SK-N-SH (cell line): Measurements from ENCODE around the gene MMS22L. TPM values are rescaled to one million over a fixed set of nuclear protein-coding genes. Genes with fewer than 3 reads are reported as not detected.

ENCODE experiments used
- CTCF ChIA-PET: fragments of 300-600, 350-600 bp; formaldehyde crosslinking; extraction: SDS; loops from one replicate; lab custom pipeline; 2021; lab: Yijun Ruan, JAX
- POLR2A ChIA-PET: fragments of 350-600 bp; sonication (Branson Sonifier 250); formaldehyde crosslinking; extraction: SDS; loops from one replicate; lab custom pipeline; 2020; ENCODE audit warnings: antibody characterized with exemption, inconsistent platforms; lab: Yijun Ruan, JAX
- DNase-seq: peaks from one replicate; pipeline ENCODE4 v3.0.0; 2012
- H2AFZ ChIP-seq: fragments of 200-600 bp; sonication (generic); 2 replicates; pipeline ENCODE4 v1.8.1; 2016; ENCODE audit warnings: antibody characterized with exemption, mild to moderate bottlenecking, low read depth
- H3F3A ChIP-seq: fragments of 200-600 bp; sonication (generic); replicated peaks from 2 replicates; pipeline ENCODE3; 2016; ENCODE audit warnings: antibody characterized with exemption, mild to moderate bottlenecking; ENCODE audit not compliant: insufficient read depth
- H3K27ac ChIP-seq, 2 experiments: fragments of 200-500 bp in 1 of 2; fragments of 200-600 bp in 1 of 2; sonication (Bioruptor generic) in 1 of 2; sonication (generic), shearing (Covaris generic) in 1 of 2; 2 replicates each; pipeline versions ENCODE4 v1.5.1 to v1.6.1; 2014 to 2016; ENCODE audit warnings: low read depth in 2 of 2, inconsistent platforms in 1 of 2, low read length in 1 of 2, mild to moderate bottlenecking in 1 of 2, mixed read lengths in 1 of 2
- H3K27me3 ChIP-seq: fragments of 200-600 bp; sonication (generic), shearing (Covaris generic); 2 replicates; pipeline ENCODE4 v1.6.1; 2016; ENCODE audit warnings: mixed run types; ENCODE audit not compliant: insufficient read depth
- H3K36me3 ChIP-seq, 2 experiments: fragments of 200-500 bp in 1 of 2; fragments of 200-600 bp in 1 of 2; sonication (Bioruptor generic) in 1 of 2; sonication (generic) in 1 of 2; replicated peaks in 1 of 2; 2 replicates each; pipeline versions ENCODE3 to v1.5.1; 2014 to 2016; ENCODE audit warnings: low read length in 1 of 2, mild to moderate bottlenecking in 1 of 2; ENCODE audit not compliant: insufficient read depth in 2 of 2, control insufficient read depth in 1 of 2
- H3K4me1 ChIP-seq, 2 experiments: fragments of 200-500 bp in 1 of 2; fragments of 200-600 bp in 1 of 2; sonication (Bioruptor generic) in 1 of 2; sonication (generic), shearing (Covaris generic) in 1 of 2; 2 replicates each; pipeline versions ENCODE4 v1.5.1 to v1.6.1; 2014 to 2016; ENCODE audit warnings: low read depth in 1 of 2, low read length in 1 of 2, mixed run types in 1 of 2; ENCODE audit not compliant: insufficient read depth in 2 of 2, control insufficient read depth in 1 of 2
- H3K4me2 ChIP-seq: fragments of 200-600 bp; sonication (generic), shearing (Covaris generic); 2 replicates; pipeline ENCODE4 v1.6.1; 2017; ENCODE audit warnings: mixed run types
- H3K4me3 ChIP-seq, 2 experiments: fragments of 200-500 bp in 1 of 2; fragments of 200-600 bp in 1 of 2; sonication (Bioruptor generic) in 1 of 2; sonication (generic), shearing (Covaris generic) in 1 of 2; 2 replicates each; pipeline versions ENCODE4 v1.5.1 to v1.8.1; 2014 to 2016; ENCODE audit warnings: low read depth in 2 of 2, inconsistent platforms in 1 of 2, low read length in 1 of 2, mild to moderate bottlenecking in 1 of 2, mixed read lengths in 1 of 2, moderate library complexity in 1 of 2
- H3K79me2 ChIP-seq: fragments of 200-600 bp; sonication (generic); 2 replicates; pipeline ENCODE4 v1.8.1; 2017; ENCODE audit warnings: mild to moderate bottlenecking; ENCODE audit not compliant: insufficient read depth
- H3K9ac ChIP-seq: fragments of 200-600 bp; sonication (generic); 2 replicates; pipeline ENCODE4 v1.6.1; 2017; ENCODE audit warnings: mixed run types
- H3K9me2 ChIP-seq: fragments of 200-600 bp; sonication (generic); 2 replicates; pipeline ENCODE4 v1.6.1; 2017; ENCODE audit warnings: mixed run types
- H3K9me3 ChIP-seq: fragments of 200-600 bp; sonication (generic); 2 replicates; pipeline ENCODE4 v1.6.1; 2017; ENCODE audit warnings: mixed run types, mild to moderate bottlenecking, moderate library complexity
- H4K20me1 ChIP-seq: fragments of 200-600 bp; sonication (generic); 2 replicates; pipeline ENCODE4 v1.6.1; 2017; ENCODE audit warnings: mild to moderate bottlenecking, mixed run types; ENCODE audit not compliant: insufficient read depth
- CHD2 ChIP-seq: fragments of 150-350 bp; IDR thresholded peaks from 2 replicates; pipeline ENCODE4 v1.6.1; 2018; ENCODE audit warnings: low read length; ENCODE audit not compliant: partially characterized antibody
- EP300 ChIP-seq, 2 experiments: IDR thresholded peaks; 2 replicates each; pipeline versions ENCODE4 v1.4.0 to v1.6.1; 2012; ENCODE audit warnings: borderline replicate concordance in 1 of 2, low read depth in 1 of 2, low read length in 1 of 2
- FOSL2 ChIP-seq: IDR thresholded peaks from 2 replicates; pipeline ENCODE4 v1.4.0; 2012; ENCODE audit warnings: low read depth, mild to moderate bottlenecking, moderate library complexity, borderline replicate concordance
- FOXJ3 ChIP-seq: sonication (generic); formaldehyde crosslinking; IDR thresholded peaks from 2 replicates; pipeline ENCODE4 v1.5.1; 2020; ENCODE audit warnings: mild to moderate bottlenecking, missing genetic modification reagents
- FOXM1 ChIP-seq: IDR thresholded peaks from 2 replicates; pipeline ENCODE4 v1.4.0; 2012; ENCODE audit warnings: low read depth, mild to moderate bottlenecking
- GABPA ChIP-seq: IDR thresholded peaks from 2 replicates; pipeline ENCODE4 v1.4.0; 2012; ENCODE audit warnings: low read depth, mild to moderate bottlenecking
- GATA2 ChIP-seq: sonication (generic); formaldehyde crosslinking; IDR thresholded peaks from 2 replicates; pipeline ENCODE4 v1.5.0; 2020; ENCODE audit warnings: mild to moderate bottlenecking, missing genetic modification reagents
- JUND ChIP-seq: IDR thresholded peaks from 2 replicates; pipeline ENCODE4 v1.4.0; 2012
- MEF2A ChIP-seq: IDR thresholded peaks from 2 replicates; pipeline ENCODE4 v1.4.0; 2012; ENCODE audit warnings: low read depth, borderline replicate concordance
- RAD21 ChIP-seq: IDR thresholded peaks from 2 replicates; pipeline ENCODE4 v1.6.1; 2012; ENCODE audit warnings: mild to moderate bottlenecking, low read length
- RCOR1 ChIP-seq: fragments of 150-350 bp; IDR thresholded peaks from 2 replicates; pipeline ENCODE4 v1.6.1; 2017; ENCODE audit warnings: antibody characterized with exemption, low read length
- RFX5 ChIP-seq: IDR thresholded peaks from 2 replicates; pipeline ENCODE4 v1.6.1; 2012; ENCODE audit warnings: mild to moderate bottlenecking, improper control_type of control experiment, low read length
- RXRA ChIP-seq: IDR thresholded peaks from 2 replicates; pipeline ENCODE4 v1.4.0; 2012; ENCODE audit warnings: low read depth, mild to moderate bottlenecking, borderline replicate concordance
- SMC3 ChIP-seq: IDR thresholded peaks from 2 replicates; pipeline ENCODE4 v1.6.1; 2012; ENCODE audit warnings: low read depth, low read length, improper control_type of control experiment
- TEAD4 ChIP-seq: IDR thresholded peaks from 2 replicates; pipeline ENCODE4 v1.4.0; 2012; ENCODE audit warnings: mild to moderate bottlenecking, borderline replicate concordance; ENCODE audit not compliant: insufficient read depth
- YY1 ChIP-seq: IDR thresholded peaks from 2 replicates; pipeline ENCODE4 v1.4.0; 2012; ENCODE audit warnings: low read depth, mild to moderate bottlenecking
- WGBS: methylation state at CpG from one replicate; pipeline ENCODE4 v1.1.6; 2017; ENCODE audit warnings: low lambda C conversion rate; 5-methylcytosine and 5-hydroxymethylcytosine counted together
- polyA plus RNA-seq, 3 experiments: library from polyadenylated mRNA; depleted of rRNA; stranded (reverse); fragments of >200 nt; gene quantifications; 2 replicates each; pipeline ENCODE4 v1.2.3, GENCODE V29; 2012
- TF ChIP-seq, protein P1 (sequence below): IDR thresholded peaks from 2 replicates; pipeline ENCODE4 v1.4.0; 2012; ENCODE audit warnings: low read depth, borderline replicate concordance
- TF ChIP-seq, protein P2 (sequence below): fragments of 200-600 bp; sonication (generic); IDR thresholded peaks from 2 replicates; pipeline ENCODE4 v1.6.1; 2017; ENCODE audit warnings: antibody characterized with exemption, mild to moderate bottlenecking, moderate library complexity
- TF ChIP-seq, protein P3 (sequence below): IDR thresholded peaks from 2 replicates; pipeline ENCODE4 v1.4.0; 2012; ENCODE audit warnings: low read depth

The MMS22L gene
- polyA plus RNA-seq, 1 of the 3 experiments (the other 2 are of a cell fraction), result 4.3 TPM

DNA sequence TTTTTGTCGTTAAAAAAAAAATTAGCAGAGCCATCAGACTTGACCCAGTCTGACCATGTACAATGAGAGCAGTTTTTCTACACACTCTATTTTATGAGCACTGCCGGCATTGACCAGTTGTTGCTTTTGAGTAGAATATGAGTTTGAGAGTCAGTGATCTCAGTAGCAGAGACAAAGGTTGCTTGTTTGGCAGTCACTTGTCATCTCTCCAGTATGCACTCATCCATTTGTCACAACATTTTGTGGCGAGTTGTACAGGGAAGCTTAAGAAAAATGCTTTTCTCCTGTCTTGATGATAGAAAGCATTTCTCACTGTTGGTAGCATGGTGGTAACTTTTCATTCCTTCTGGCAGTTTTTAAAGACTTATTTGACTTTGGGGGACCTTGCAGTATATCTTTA lies 159.9 kb downstream of the MMS22L start:
- ChIA-PET POLR2A (no interaction called here), CTCF (no interaction called here)
- DNase-seq, result no peak
- no peaks in the 10 kb centered on the region for H3F3A ChIP-seq
- H3K27me3 ChIP-seq, result no peaks in the 10 kb centered on the region
- no peaks in the 10 kb centered on the region for H4K20me1 ChIP-seq
- H3K9me3 ChIP-seq, result no peaks in the 10 kb centered on the region
- no peak overlapping the region for H2AFZ ChIP-seq
- H3K9me2 ChIP-seq, result no peaks in the 10 kb centered on the region
- H3K27ac ChIP-seq, result no peak overlapping the region
- H3K4me1 ChIP-seq, result peaks cover 0 to 5% of the 10 kb centered on the region in 2 experiments; a peak in 2 of 4 replicates
- TF ChIP-seq GABPA (no peak), GATA2 (CRISPR knock-in tag) (no peak), FOXJ3 (CRISPR knock-in tag) (no peak), FOXM1 (no peak), TEAD4 (no peak), SMC3 (no peak), YY1 (no peak), RXRA (no peak), RFX5 (no peak), RAD21 (no peak)
- TF ChIP-seq, protein P1, sequence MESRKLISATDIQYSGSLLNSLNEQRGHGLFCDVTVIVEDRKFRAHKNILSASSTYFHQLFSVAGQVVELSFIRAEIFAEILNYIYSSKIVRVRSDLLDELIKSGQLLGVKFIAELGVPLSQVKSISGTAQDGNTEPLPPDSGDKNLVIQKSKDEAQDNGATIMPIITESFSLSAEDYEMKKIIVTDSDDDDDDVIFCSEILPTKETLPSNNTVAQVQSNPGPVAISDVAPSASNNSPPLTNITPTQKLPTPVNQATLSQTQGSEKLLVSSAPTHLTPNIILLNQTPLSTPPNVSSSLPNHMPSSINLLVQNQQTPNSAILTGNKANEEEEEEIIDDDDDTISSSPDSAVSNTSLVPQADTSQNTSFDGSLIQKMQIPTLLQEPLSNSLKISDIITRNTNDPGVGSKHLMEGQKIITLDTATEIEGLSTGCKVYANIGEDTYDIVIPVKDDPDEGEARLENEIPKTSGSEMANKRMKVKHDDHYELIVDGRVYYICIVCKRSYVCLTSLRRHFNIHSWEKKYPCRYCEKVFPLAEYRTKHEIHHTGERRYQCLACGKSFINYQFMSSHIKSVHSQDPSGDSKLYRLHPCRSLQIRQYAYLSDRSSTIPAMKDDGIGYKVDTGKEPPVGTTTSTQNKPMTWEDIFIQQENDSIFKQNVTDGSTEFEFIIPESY, result no peak
- H3K4me2 ChIP-seq, result no peak overlapping the region
- H3K36me3 ChIP-seq, result no peaks in the 10 kb centered on the region
- 61% methylated on average over 3 of the region's 3 CpGs for whole genome bisulfite sequencing
- no peak overlapping the region for H3K4me3 ChIP-seq
- H3K79me2 ChIP-seq, result no peaks in the 10 kb centered on the region
- H3K9ac ChIP-seq, result no peak overlapping the region

DNA sequence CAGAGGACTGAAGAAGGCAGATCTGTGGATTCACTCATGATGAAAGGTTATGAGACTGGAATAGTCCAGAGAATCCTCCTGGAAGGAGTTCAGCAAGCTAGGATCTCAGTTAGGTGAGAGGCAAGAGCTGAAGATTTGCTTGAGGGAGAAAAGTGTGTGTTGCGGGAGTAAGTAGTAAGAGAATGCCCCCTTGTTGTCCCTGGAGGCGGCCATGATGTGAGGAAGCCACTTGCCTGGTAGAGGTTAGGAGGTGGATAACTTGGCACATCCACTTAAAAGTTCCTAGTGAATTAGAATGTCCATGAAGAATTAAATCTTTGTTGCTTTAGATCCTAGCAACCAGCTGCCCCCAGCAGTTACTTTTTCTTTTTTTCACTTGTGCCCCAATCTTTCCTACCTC lies 162.5 kb downstream of the MMS22L start:
- CTCF ChIA-PET, result no interaction called here
- TF ChIP-seq RCOR1 (no peak), YY1 (no peak), GABPA (no peak), CHD2 (no peak), RXRA (no peak), FOXJ3 (CRISPR knock-in tag) (no peak), FOSL2 (no peak), JUND (no peak), MEF2A (no peak), EP300 (IDR thresholded peaks at IDR 0.05; ENCODE audit: borderline replicate concordance in 1 of 2, low read depth in 1 of 2, low read length in 1 of 2) (no peak), RFX5 (no peak)
- TF ChIP-seq, protein P2, sequence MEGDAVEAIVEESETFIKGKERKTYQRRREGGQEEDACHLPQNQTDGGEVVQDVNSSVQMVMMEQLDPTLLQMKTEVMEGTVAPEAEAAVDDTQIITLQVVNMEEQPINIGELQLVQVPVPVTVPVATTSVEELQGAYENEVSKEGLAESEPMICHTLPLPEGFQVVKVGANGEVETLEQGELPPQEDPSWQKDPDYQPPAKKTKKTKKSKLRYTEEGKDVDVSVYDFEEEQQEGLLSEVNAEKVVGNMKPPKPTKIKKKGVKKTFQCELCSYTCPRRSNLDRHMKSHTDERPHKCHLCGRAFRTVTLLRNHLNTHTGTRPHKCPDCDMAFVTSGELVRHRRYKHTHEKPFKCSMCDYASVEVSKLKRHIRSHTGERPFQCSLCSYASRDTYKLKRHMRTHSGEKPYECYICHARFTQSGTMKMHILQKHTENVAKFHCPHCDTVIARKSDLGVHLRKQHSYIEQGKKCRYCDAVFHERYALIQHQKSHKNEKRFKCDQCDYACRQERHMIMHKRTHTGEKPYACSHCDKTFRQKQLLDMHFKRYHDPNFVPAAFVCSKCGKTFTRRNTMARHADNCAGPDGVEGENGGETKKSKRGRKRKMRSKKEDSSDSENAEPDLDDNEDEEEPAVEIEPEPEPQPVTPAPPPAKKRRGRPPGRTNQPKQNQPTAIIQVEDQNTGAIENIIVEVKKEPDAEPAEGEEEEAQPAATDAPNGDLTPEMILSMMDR, result no peak
- TF ChIP-seq, protein P3, sequence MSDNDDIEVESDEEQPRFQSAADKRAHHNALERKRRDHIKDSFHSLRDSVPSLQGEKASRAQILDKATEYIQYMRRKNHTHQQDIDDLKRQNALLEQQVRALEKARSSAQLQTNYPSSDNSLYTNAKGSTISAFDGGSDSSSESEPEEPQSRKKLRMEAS, result no peak
- 86% methylated on average over 2 of the region's 2 CpGs for WGBS

More for the DNA sequence above, 162.5 kb downstream of the MMS22L start:
- Histone ChIP-seq H3K4me1 (peaks cover 0 to 5% of the 10 kb centered on the region in 2 experiments; a peak in 2 of 4 replicates), H3K9me2 (no peaks in the 10 kb centered on the region), H3K4me3 (no peak overlapping the region), H2AFZ (no peak overlapping the region), H3F3A (no peaks in the 10 kb centered on the region), H3K9me3 (no peaks in the 10 kb centered on the region), H3K79me2 (no peaks in the 10 kb centered on the region), H4K20me1 (no peaks in the 10 kb centered on the region), H3K36me3 (no peaks in the 10 kb centered on the region), H3K4me2 (no peak overlapping the region), H3K27me3 (no peaks in the 10 kb centered on the region; the same call in 1 of the 2 replicates), H3K9ac (no peak overlapping the region), H3K27ac (no peak overlapping the region)
- no peak for DNase-seq
- POLR2A ChIA-PET, result no interaction called here
